Stimulated activated CD8-positive, alpha-beta memory T cell treated with anti-CD3 and anti-CD28 coated beads, Interleukin-7, amount 100 ng/mL, for 1 hour (primary cell): Measurements from ENCODE around the gene CCT4.
A peak's percentile ranks its signal among the peaks of the same experiment; 100 is the strongest.
"Not testable (repeated sequence)": the region's sequence is repeated elsewhere in the genome, so short reads cannot be mapped to it uniquely, and the experiment has no call there.

Source experiments
- DNase-seq, 2 donors: peaks; one replicate each; pipeline ENCODE4 v3.0.0-alpha.2; 2020; ENCODE audit warnings: low read depth in 2 of 2

Gene CCT4

GRCh38 chr2:61879351-61879750, 9.1 kb downstream of the CCT4 start:
- not testable (repeated sequence) for DNase-seq

DNA sequence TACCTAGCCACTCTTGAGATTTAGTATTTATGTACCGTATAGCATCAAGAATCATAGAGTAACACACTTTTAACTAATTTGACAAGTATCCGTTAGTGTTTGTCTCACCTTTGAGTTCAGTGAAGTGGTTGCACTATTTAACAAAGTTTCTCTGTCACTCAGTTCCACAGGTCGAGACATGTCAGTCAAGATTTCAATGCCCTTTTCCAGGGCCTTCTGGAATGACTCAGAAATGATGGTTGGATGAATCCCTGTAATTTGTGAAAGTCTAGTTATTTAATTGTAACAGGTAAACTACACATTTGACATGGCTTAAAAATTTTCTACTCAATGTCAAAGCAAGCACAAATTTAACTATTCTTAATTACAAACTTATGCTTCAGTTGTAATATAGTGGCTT, 9.7 kb downstream of the CCT4 start:
- DNase-seq = no peak

GRCh38 chr2:61877571-61878245, 10.7 kb downstream of the CCT4 start:
- DNase-seq = no peak

DNA sequence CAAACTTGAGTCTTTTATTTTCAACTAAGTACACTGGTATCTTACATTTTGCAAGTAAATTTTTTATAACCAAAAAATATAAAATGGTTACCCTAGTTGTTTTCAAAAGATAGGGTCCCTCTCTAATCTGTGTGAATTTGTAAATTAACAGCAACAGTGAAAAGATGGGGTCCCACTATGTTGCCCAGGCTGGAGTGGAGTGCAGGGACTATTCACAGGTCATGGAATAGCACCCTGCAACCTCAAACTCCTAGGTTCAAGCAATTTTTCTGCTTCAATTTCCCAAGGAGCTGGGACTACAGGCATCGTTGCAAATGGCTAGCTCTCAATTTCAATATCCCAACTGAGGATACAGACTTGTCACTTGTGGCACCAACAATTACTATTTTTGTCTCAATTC, 12.1 kb downstream of the CCT4 start:
- no peak for DNase-seq

DNA sequence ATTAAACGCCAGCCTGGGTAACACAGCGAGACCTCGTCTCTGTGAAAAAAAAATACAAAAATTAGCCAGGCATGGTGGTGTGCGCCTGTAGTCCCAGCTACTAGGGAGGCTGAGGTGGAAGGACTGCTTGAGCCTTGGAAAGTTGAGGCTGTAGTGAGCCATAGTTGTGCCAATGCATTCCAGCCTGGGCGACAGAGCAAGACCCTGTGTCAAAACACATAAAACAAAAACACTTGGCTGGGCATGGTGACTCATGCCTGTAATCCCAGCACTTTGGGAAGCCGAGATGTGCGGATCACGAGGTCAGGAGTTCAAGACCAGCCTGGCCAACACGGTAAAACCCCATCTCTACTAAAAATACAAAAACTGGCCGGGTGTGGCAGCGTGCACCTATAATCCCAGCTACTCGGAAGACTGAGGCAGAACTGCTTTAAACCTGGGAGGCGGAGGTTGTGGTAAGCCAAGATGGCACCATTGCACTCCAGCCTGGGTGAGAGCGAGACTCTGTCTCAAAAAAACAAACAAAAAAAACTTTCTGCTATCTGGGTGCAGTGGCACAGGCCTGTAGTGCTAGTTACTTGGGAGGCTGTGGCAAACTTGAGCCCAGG, 21.9 kb downstream of the CCT4 start:
- DNase-seq = not testable (repeated sequence)

GRCh38 chr2:61862085-61862484, 26.4 kb downstream of the CCT4 start:
- no peak for DNase-seq

DNA sequence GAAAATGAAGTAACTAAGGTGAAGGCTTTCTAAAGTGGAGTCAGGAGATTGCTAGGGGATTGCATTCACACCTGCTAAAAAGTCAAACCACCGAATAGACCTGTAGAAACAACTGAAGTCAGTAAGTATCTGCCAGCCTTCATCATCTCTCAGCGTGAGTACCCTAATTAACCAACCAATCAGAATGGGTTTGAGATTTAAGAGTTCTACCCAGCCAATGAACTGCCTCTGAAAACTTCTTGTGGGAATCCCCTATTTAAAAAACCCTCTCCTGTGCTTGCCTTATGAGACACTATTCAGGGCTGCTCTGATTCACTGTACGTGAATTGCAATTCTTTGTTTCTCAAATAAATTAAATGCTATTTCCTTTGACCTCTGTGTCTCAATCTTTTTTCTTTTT, 31.2 kb downstream of the CCT4 start:
- DNase-seq = no peak

DNA sequence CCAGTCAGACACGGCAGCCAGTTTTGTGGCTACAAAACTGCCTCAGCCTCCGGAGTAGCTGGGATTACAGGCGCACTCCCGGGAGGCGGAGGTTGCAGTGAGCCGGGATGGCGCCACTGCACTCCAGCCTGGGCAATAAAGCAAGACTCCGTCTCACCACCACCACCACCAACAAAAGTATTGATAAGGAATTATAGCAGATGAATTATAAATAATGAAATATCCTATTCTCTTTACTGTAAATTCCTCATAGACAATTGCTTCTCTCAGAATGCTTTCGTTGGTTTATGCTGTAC, 33.2 kb downstream of the CCT4 start:
- DNase-seq = no peak

DNA sequence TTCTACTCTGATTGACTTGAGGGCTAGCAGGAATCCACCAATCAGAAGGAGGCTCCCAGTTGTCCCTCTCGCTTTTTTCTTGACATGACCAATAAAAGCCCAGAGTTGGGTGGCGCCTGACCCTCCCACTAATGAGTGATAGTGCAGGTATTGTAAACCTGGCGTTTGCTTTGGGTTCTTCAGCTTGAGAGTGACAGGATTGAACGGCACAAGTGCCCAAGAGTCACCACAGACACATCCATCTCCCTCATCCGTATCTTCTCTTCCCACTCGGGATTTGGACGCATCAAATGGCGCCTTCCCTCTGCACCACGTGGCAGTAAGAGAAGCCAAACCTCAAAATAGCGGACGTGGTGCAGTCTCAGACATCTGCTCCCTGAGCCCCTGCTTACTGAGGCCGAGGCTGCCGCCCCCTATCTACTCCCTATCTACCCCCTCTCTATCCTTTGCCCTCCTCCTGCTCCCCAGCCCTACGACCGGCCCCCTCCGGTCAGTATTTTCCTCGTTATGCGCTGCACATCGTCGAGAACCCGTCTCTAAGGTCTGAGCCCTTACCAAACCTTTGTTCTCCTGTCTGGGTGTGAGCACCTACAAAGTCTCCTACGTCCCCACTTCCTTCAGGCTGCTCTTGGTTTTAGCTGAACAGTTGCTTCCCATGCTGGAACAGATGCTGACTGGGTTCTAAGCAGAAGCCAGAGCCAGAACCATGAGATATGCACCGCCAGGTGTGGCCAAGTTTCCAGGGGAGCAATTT, 33.7 kb downstream of the CCT4 start:
- DNase-seq = peak; percentile 61 to 74

- peak; percentile 50 to 56 for DNase-seq
These were observed 34.5 kb downstream of the CCT4 start, which contains the start of gene FAM161A for GRCh38 chr2:61853847-61854563. TSS of gene FAM161A (minus strand) at chr2:61854060. CDS start at chr2:61854041, 19 bp downstream.

- DNase-seq = no peak
These were observed 35.2 kb downstream of the CCT4 start for GRCh38 chr2:61853086-61853846.

- DNase-seq = not testable (repeated sequence)
These were observed 37.2 kb downstream of the CCT4 start for GRCh38 chr2:61851270-61851669.

DNA sequence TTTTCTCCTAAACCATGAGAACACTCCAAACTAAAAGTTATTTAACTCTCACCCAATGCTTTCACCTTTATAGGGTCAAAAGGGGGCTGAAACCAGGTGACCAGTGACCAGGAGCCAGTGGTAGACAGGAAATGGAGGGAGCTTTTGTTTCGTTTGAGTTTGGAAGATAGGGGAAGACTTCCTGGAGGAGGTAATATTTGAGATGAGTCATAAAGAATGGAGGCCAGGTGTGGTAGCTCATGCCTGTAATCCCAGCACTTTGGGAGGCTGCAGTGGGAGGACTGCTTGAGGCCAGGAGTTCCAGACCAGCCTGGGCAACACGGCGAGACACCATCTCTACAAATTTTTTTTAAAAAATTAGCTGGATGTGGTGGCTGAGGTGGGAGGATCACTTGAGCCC, 43.1 kb downstream of the CCT4 start:
- no peak for DNase-seq

DNA sequence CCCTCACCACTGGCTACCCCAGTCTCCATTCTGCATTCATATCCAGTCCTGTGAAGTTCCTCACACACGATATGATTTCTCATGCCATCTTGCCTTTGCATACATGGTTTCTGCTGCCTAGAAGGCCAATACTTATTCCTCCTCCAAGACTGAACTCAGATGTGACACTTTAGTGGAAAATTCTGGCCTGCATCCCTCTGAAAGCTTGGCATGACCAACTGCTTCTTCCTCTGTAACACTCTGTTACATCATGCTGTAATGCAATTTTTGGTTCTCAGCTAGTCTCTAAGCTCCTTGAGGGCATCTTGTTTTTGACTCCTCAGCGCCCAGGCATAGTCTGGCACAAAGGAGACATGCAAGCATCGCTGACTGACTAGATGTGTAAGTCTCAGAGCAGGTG, 47.2 kb downstream of the CCT4 start:
- no peak for DNase-seq

DNA sequence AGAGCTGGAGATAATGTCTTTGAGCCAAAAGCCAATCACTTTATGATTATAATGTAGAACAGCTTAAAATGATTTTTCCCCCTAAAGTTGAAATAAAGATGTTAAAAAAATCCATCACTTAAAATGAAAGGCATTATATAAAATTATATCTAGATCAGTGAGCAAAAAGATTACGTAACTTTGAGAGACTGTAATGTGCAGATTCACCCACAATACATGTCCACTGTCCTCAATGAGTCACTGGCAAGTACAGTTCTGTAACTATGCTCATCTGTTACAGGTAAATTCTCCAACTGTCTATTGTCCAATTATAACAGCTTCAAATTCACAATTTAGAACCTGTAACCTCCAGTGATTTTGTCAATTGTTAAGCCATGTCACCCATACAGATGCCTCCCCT, 53.6 kb downstream of the CCT4 start:
- DNase-seq = no peak

- no peak for DNase-seq
These were observed 54.5 kb downstream of the CCT4 start for GRCh38 chr2:61833971-61834370.

DNA sequence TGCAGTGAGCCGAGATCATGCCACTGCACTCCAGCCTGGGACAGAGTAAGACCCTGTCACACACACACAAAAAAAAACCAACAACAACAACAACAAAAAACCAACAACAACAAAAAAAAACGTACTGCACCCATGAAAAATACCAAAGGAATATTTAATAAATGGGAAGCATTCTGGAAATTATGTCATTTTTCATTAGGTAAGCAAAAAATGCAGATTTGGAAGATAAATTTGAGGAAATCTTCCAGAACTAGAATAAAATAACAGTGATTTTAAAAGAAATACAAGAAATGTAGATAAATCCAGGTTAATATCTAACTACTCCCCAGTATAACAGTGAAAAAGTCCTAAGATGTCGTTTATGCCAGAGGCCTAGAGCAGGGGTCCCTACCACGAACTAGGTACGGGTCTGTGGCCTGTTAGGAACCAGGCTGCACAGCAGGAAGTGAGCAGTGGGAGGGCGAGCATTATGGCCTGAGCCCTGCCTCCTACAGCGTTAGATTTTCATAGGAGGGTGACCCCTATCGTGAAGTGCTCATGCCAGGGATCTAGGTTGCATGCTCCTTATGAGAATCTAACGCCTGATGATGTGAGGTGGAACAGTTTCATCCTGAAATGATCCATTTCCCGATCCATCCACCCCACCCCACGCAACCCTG, 56.1 kb downstream of the CCT4 start:
- no peak for DNase-seq

DNA sequence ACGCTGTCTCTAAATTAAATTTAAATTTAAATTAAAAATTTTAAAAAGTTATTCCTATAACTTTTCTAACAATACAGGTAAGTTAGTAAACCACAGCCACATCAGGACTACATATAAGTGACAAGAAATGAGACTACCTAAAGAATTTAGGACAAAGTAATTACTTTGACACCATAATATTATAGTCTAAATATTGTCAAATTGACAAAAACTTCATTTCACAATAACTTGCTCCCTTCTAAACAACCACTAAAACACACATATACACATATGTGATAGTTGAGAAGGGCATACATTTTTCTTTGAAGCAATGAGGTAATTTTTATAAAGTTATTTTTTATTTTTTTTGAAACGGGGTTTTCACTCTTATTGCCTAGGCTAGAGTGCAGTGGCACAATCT, 66.2 kb downstream of the CCT4 start:
- DNase-seq = no peak
